NCI-H510A treated with DMSO at 0.1 percent for 48 hours (cell line): ENCODE results near the gene SPATC1L.
"Not testable (repeated sequence)": the region's sequence is repeated elsewhere in the genome, so short reads cannot be mapped to it uniquely, and the experiment has no call there.

Source experiments
- DNase-seq: peaks from one replicate; lab custom pipeline; 2025; lab: John Stamatoyannopoulos, UW

The SPATC1L gene

DNA sequence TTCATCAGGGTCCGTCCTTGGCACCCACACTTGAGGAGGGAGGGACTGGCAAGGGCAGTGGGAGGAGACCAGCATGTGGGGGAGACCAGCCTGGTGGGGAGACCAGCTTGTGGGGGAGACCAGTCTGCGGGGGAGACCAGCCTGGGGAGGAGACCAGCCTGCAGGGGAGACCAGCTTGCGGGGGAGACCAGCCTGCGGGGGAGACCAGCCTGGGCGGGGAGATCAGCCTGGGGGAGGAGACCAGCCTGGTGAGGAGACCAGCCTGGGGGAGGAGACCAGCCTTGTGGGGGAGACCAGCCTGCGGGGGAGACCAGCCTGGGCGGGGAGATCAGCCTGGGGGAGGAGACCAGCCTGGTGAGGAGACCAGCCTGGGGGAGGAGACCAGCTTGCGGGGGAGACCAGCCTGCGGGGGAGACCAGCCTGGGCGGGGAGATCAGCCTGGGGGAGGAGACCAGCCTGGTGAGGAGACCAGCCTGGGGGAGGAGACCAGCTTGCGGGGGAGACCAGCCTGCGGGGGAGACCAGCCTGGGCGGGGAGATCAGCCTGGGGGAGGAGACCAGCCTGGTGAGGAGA, 836 bp downstream of the SPATC1L start:
- not testable (repeated sequence) for DNase-seq

DNA sequence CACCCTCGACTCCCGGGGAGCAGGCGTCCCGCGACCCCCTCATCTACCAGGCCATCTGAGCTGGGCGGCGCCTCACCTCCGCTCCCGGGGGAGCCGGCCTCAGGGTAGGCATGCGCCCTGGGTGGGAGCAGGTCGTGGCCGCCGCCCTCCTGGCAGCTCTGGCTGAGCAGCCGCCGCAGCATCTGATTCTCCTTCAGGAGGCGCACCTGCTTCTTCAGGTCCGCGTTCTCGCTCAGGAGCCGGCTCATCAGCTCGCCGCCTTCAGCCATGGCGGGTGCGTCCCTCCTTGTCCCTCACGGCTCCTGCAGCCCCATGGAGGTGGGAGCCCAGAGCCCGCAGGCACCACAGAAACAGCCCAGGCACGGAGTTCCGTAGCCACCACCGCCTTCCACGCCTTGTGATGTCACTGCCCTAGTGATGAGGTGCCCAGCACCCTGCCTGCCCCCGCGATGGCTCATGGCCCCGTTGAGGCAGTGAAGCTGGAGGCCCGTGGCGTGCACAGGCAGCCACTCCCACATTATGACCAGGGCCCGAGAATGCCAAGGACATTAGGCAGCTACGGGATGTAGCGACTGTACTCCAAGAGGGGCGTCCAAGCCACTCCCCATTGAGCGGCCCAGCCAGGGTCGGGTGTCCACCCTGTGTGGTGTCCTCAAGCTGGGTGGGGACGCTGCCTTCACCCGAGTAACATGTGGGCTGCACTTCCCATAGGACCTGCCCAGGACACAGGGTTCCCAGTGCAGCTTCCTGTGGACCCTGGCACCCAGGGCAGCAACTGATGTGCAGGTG, 1.5 kb downstream of the SPATC1L start:
- no peak for DNase-seq

DNA sequence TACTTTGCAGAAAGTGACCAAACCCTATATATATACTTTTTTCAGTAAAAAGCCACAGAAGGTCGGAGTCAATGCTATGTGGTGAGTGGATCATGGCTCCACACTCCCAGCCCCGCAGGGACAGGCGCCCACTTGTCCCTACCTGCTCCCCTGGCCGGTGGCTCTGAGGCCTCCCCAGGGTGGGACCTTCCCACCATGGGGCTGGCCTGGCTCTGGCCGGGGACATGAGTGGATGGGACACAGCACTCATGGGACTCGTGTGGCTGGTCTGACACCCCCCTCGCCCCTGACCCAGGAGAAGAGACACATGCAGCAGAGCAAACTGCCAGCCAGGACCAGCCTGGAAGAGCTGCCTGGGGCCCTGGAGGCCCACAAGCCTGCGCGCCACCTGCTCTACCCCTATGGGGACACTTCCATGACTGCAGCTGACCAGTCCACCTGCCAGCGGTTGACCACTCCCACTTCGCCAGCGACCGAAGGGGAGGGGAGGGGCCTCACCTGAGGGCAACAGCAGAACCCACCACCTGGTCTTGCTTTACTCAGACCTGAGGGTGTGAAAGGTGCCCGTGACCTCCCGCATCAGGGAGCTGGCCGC, 2.2 kb downstream of the SPATC1L start:
- DNase-seq, result no peak

DNA sequence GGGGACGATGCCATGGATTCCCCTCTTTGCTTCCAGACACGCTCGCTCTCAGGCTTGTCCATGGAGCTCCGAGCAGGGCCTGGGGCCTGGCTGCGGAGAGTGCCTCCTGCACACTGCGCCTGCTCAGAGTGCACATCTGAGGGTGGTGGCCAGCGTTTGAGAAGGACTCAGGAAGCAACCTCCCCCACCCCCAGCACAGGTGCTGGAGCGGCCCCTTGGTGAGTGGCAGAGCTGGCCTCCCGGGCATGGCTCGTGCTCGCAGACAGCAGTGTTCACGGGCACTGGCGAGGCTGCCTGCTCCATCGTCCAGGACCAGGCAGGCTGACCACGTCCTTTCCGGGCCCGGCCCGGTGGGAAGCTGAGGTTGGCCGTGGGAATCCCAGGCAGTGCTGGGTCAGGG, 2.8 kb downstream of the SPATC1L start:
- no peak for DNase-seq

DNA sequence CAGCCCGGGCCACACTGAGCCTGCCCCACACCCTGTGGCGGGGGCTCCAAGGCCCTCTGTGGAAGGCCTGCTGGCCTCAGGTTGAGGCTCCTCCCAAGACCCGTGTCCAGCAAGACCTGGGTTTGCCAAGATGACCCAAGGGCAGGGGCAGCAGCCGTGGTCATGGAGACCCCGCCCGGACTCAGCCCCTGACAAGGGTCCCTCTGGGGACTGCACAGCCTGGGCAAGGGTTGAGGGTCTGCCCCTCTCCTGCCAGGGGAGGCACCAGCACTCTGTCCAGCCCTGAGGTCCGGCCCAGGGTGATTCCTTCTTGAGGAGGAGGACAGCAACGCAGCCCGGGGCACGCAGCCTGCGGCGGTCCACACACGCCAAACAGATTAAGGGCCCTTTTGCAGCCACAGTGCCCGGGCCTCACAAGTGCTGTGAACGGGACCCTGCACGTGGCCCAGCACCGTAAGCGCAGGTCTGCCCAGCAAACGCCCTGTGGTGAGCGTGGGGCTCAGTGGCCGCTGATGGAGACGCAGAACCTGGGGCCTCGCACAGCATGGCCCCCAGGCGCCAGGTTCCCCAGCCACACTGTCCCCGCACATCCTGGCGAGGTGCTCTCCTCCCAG, 3.4 kb downstream of the SPATC1L start:
- no peak for DNase-seq

DNA sequence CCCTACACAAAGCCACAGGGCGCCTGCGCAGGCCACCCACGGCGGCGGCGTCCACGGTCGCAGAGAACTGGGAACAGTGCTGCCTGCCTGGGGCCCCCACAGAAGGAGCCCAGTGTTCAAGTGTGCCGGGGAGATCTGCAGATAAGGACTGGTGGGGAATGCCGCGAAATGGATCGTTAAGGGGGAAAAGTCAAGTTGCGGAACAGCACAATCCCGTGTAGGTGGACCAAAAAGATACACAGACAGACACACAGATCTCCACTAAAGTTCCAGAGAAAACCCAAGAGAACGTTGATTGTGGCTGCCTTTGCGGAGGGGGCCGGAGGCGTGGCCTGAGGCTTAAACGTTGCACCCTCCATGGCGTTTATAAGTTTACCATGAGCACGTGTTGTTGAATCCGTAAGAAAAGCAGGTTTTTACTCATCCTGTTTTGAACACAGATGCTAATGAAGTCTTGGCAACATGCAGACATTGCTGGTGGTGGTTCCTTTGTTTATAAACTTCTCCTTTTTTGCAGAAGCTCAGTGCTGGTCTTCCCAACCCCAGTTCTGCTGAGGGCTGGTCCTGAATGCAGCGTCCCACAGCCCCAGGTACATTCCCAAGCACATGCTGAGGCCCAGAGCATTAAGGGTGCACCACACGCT, 4.1 kb downstream of the SPATC1L start:
- DNase-seq, result no peak

DNA sequence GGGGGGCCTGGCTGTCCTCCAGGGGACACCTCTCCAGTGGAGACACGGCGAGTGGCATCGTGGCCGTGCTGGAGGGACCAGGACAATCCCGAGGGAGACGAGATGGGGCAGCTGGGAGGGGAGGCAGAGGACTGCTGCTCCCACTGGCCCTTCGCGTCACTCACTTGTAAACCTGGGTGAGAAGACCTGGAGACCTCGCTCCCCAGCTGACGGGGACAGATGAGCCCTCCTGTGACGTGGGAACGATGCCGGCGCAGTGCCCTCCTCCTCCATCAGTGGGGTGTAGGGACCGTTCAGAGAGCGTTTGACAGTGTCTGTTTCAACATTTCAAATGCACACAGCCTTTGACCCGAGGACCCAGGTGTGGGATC, 4.6 kb downstream of the SPATC1L start:
- no peak for DNase-seq

DNA sequence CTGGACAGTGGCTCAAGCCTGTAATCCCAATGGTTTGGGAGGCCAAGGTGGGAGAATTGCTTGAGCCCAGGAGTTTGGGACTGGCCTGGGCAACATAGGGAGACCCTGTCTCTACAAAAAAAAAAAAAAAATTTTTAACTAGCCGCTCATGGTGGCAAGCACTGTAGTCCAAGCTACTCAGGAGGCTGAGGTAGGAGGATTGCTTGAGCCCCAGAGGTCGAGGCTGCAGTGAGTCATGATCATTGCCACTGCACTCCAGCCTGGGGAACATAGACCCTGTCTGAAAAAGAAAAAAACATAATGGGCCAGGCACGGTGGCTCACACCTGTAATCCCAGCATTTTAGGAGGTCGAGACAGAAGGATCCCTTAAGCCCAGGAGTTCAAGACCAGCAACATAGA, 5.3 kb downstream of the SPATC1L start:
- no peak for DNase-seq

DNA sequence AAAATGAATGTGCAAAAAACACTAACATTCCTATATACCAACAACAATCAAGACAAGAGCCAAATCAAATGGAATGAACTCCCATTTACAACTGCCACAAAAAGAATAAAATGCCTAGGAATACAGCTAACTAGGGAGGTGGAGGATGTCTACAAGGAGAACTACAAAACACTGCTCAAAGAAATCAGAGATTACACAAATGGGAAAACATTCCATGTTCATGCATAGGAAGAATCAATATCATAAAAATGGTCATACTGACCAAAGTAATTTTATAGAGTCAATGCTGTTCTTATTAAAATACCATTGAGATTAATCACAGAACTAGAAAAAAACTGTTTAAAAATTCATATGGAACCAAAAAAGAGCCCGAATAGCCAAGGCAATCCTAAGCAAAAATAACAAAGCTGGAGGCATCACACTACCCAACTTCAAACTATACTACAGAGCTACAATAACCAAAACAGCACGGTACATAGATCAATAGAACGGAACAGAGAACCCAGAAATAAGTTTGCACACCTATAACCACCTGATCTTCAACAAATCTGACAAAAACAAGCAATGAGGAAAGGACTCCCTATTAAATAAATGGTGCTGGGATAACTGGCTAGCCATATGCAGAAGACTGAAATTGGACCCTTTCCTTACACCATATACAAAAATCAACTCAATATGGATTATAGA, 7.7 kb downstream of the SPATC1L start:
- DNase-seq, result not testable (repeated sequence)

DNA sequence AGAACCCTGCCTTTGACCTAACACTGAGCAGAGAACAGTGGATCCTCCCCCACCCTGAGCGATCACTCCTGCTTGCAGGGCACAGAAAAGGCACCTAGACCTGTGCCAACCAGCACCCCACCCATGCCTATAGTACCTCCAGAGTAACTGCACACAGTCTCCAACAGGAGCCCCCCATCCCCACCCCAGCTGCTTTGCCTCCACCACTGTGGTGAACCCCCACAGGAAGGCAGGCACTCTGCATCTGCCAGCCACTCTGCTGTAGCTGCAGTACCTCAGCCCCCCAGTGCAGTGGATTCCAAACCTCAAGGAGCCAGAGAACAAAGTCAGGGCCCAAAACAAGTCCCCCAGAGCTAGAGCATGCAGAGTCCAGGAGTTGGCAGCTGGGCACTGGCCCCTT, 10.7 kb downstream of the SPATC1L start:
- DNase-seq, result no peak

DNA sequence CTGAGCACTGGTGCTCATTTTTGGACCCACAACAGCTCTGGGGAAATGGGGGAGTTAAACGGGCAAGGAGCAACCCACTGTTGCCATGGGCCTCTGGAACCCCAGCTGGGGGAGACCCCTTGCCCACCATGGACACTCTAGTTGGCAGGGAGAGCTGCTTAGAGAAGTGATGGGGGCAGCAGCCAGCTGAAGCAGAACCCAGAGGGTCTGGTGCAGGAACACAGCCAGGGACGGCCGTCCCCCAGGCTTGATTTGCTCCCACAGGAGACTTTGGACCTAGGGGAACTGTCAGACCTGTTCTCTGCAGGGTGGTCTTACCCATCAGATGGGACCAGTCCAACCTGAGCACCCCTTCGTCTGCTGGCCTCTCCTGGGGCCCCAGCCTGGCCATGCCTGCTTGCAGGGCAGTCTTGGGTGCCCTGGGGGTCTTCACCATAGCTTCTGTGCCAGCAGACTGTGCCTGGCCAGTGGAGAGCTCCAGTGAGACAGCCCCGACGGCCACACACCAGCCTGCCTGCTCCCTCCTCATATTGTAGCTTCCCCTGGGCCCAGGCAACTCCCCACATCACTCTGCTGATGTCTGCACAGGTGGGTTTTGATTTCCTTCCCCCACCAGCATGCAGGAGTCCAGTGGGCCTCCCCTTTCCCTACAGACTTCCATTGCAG, 11.3 kb downstream of the SPATC1L start:
- DNase-seq, result no peak

DNA sequence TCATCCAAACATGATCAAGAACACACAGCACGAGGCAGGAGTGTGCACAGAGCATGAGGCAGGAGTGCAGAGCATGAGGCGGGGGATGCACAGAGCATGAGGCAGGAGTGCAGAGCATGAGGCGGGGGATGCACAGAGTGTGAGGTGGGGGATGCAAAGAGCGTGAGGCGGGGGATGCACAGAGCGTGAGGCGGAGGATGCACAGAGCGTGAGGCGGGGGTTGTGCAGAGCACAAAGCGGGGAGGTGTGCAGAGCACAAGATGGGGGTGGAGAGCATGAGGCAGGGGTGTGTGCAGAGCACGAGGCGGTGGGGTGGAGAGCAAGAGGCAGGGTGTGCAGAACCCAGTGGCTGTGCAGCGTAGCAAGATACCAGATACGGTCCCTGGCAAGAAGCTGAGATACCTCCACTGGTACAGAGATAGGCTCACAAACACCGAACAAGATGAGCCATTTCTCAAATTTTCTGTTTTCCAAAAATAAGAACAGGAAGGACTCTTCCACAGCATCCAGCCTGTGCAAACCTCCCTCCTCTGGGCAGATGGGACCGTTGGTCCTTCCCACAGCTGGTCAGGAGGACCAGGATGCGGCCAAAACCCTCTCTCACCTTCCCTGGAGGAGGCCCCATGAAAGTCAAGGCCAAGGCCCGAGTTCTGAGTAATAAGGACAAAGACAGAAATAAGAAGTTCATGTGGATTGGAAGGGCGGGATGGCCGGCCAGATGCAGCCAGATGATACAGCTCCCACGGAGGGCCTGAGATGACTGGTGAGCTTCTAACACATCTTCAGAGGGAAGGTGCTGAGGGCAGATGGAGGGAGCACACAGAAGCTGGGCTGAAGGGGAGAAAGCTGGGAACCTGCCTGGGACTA, 12.0 kb downstream of the SPATC1L start:
- no peak for DNase-seq

DNA sequence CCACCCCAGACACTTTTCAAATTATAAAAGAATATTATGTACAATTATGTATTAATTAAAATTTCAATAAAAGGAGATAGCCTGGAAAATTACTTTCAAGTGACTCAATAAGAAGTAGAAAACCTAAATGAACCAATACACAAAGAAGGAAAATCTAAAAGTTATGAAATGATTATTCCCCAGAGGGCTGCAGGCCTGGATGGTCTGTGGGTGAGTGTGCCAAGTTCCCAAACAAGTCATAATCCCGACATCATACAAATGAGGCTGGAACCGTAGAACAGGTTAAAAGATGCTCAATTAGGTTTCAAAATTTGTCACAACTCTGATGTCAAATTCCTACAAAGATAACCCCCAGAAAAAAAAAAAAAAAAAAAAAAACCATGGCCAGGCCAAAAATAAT, 12.7 kb downstream of the SPATC1L start:
- no peak for DNase-seq

DNA sequence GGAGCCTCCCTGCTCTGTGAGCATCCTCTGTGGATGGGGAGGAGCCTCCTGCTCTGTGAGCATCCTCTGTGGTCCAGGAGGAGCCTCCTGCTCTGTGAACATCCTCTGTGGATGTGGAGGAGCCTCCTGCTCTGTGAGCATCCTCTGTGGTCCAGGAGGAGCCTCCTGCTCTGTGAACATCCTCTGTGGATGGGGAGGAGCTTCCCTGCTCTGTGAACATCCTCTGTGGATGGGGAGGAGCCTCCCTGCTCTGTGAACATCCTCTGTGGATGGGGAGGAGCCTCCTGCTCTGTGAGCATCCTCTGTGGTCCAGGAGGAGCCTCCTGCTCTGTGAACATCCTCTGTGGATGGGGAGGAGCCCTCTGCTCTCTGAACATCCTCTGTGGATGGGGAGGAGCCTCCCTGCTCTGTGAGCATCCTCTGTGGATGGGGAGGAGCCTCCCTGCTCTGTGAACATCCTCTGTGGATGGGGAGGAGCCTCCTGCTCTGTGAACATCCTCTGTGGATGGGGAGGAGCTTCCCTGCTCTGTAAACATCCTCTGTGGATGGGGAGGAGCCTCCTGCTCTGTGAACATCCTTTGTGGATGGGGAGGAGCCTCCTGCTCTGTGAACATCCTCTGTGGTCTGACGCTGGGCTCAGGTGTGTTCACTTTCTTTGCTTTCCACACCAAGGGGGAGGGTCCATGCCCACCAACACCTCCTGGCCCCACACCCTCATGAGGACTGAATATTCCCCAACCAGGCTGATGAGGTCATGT, 13.6 kb downstream of the SPATC1L start:
- not testable (repeated sequence) for DNase-seq

DNA sequence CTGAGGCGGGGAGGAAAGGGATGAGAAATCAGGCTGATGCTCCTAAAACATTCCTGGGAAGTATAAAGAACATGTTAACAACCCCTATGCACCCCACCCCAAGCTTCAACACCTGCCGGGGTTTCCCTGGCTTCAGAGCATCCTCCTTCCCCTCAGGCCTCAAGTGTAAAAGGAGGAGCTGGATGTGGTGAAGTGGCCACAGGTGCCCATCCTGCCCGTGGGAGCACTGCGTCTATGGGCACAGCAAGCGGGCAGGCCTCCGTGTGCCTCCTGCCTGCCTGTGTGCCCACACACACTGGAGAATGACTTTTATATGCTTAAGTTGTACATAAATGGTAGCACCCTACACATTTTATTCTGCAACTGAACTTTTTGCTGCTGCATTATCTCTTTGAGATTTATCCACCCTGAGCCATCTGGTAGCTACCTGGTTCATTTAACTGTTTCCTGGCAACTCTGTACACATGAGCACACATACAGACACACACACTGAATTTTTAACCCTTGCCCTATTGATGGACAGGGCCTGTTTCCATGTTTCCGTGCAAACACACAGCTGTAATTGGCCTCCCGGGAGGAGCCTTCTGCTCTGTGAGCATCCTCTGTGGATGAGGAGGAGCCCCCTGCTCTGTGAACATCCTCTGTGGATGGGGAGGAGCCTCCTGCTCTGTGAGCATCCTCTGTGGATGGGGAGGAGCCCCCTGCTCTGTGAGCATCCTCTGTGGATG, 15.4 kb downstream of the SPATC1L start:
- DNase-seq, result no peak

DNA sequence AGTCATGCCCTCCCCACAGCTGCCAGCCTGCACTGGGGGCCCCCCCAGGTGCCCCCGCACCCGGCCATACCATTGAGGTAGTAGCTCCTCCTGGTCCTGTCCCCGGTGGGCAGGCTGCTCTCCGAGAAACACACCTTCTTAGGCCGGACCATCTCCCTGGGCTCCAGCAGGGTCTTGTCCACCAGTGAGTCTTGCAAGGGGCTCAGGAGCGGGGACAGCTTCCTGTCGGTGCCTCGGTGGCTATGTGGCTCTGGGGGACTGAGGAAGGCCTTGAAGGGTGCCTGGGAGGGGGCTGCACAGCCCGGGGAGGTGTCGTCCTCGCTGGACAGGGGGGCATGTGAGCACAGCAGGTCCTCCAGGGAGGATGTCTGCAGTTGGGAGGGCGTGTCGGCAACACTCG, 16.0 kb downstream of the SPATC1L start:
- DNase-seq, result no peak

DNA sequence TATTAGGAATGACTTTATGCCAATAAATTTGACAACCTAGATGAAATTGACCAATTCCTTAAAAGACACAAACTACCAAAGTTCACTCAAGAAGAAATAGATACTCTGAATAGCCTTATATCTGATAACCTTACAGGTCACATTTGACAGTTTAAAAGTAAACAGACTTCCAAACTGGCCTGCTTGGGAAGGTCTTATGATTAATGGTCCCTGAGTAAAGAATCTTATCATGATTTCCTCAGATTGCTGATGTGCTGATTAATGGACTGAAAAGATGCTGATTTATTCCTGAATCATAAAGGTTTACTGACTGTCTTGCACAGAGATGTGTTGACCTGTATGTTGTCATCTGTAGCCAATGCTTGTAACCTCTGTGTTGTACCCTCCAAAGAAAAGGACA, 19.2 kb downstream of the SPATC1L start:
- DNase-seq, result no peak

DNA sequence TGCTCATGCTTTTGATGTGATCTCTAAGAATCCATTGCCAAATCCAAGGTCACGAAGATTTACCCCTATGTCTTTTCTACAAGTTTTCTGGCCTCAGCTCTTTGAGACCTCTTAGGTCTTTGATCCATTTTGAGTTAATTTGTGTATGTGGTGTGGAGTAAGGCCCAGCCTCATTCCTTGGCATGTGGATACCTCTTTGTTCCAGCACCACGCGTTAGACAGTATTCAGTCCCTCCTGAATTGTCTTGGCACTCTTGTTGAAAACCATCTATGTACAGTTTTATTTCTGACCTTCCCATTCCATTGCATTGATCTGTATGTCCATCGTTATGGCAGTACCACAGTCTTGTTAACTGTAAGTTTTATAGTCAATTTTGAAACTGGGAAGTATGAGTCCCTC, 20.9 kb downstream of the SPATC1L start:
- no peak for DNase-seq
